CD4-positive, alpha-beta T cell treated with Interleukin-4 for 1 hour (primary cell): ENCODE results near the gene ZNF48.

Experiments
- DNase-seq, 2 donors: peaks; one replicate each; pipeline ENCODE4 v3.0.0-alpha.2; 2020 to 2022

The ZNF48 gene

GRCh38 chr16:30444231-30445148 is 49.3 kb downstream of the ZNF48 start:
- DNase-seq: no peak

GRCh38 chr16:30445149-30445407 is 49.9 kb downstream of the ZNF48 start:
- DNase-seq: no peak

GRCh38 chr16:30445408-30446202 is 50.4 kb downstream of the ZNF48 start, which contains the start of gene SEPHS2:
TSS of gene SEPHS2 (minus strand) at chr16:30445874. CDS start at chr16:30445727, 147 bp downstream.
- peak; percentile 96 to 97 for DNase-seq

GRCh38 chr16:30446203-30446595 is 51.0 kb downstream of the ZNF48 start:
- no peak for DNase-seq

GRCh38 chr16:30447512-30448226 is 52.4 kb downstream of the ZNF48 start:
- DNase-seq: no peak

- no peak for DNase-seq
Measured at GRCh38 chr16:30449116-30449435, 53.9 kb downstream of the ZNF48 start.
